Colonic mucosa (tissue), 4 donors: ENCODE measurements around the gene GIPR. TPM values are rescaled to one million over a fixed set of nuclear protein-coding genes. Genes with fewer than 3 reads are reported as not detected.
A peak's percentile ranks its signal among the peaks of the same experiment; 100 is the strongest.
"Not testable (repeated sequence)": the region's sequence is repeated elsewhere in the genome, so short reads cannot be mapped to it uniquely, and the experiment has no call there.

Source experiments
- DNase-seq: peaks from one replicate; pipeline ENCODE4 v3.0.0-alpha.2; 2020
- H3K27ac ChIP-seq: fragments of 200-600 bp; one replicate; pipeline ENCODE4 v1.8.0; 2021
- H3K27me3 ChIP-seq: fragments of 200-600 bp; one replicate; pipeline ENCODE4 v1.8.0; 2021
- H3K36me3 ChIP-seq: fragments of 200-600 bp; one replicate; pipeline ENCODE4 v1.8.0; 2021
- H3K4me1 ChIP-seq: fragments of 200-600 bp; one replicate; pipeline ENCODE4 v1.8.0; 2021; ENCODE audit warnings: mild to moderate bottlenecking
- H3K4me3 ChIP-seq: fragments of 200-600 bp; one replicate; pipeline ENCODE4 v1.8.0; 2021
- H3K9ac ChIP-seq, 2 donors: one replicate each; pipeline ENCODE4 v1.7.0; 2013; ENCODE audit warnings: control low read depth in 2 of 2, low read depth in 2 of 2, low read length in 2 of 2
- H3K9me3 ChIP-seq: fragments of 200-600 bp; one replicate; pipeline ENCODE4 v1.8.0; 2021
- CTCF ChIP-seq: fragments of 200-600 bp; IDR thresholded peaks from one replicate; pipeline ENCODE4 v1.8.0; 2022; ENCODE audit warnings: antibody characterized with exemption, mild to moderate bottlenecking
- intact Hi-C: fragments of 100-400 bp; cut with DNase I; formaldehyde crosslinking; loops from one replicate; pipeline ENCODE4 v1.14.1; 2022
- total RNA-seq, 2 donors: library from RNA; stranded (reverse); fragmentation: NEBNext Ultra II Directional in 1 of 2; extraction: Animal tissue kit (Norgen Biotek cat#: 25700) in 1 of 2; gene quantifications; one replicate each; pipeline ENCODE4 v1.2.1, GENCODE V29; 2021
- donor health status: healthy.
- donor health status: DM: no; HTN: no; CAD: no.
- donor health status: DM: no; HTN: no; CAD: no.

The GIPR gene
- total RNA-seq, 2 donors from 2014 or later: 8.3 to 9.5 TPM

GRCh38 chr19:45682117-45682516 is 14.1 kb downstream of the GIPR start:
- H3K4me3 ChIP-seq: no peak overlapping the region
- H3K27ac ChIP-seq: peak overlapping the region; percentile 75
- no peaks in the 10 kb centered on the region for H3K9me3 ChIP-seq
- DNase-seq: no peak
- H3K9ac ChIP-seq: peak overlapping the region in 1 of 2 donors; percentile 74
- H3K27me3 ChIP-seq: peaks cover 12% of the 10 kb centered on the region
- no peaks in the 10 kb centered on the region for H3K36me3 ChIP-seq
- H3K4me1 ChIP-seq: peaks cover 6% of the 10 kb centered on the region
- TF ChIP-seq CTCF: no peak
- intact Hi-C loops: no loop called here

- H3K27ac ChIP-seq: no peak overlapping the region
- no peak for TF ChIP-seq CTCF
- no peak overlapping the region for H3K4me3 ChIP-seq
These were observed 14.9 kb downstream of the GIPR start for GRCh38 chr19:45682908-45683307.

GRCh38 chr19:45685045-45685444 is 17.0 kb downstream of the GIPR start:
- DNase-seq, H3K9me3 ChIP-seq, H3K4me3 ChIP-seq, H3K27ac ChIP-seq, H3K27me3 ChIP-seq, H3K4me1 ChIP-seq, intact Hi-C loops, H3K9ac ChIP-seq, H3K36me3 ChIP-seq: not testable (repeated sequence)

More at GRCh38 chr19:45682908-45683307, 14.9 kb downstream of the GIPR start:
- no peak for DNase-seq
- intact Hi-C loops: no loop called here
- Histone ChIP-seq H3K27me3 (peaks cover 7% of the 10 kb centered on the region), H3K9me3 (no peaks in the 10 kb centered on the region), H3K36me3 (no peaks in the 10 kb centered on the region), H3K4me1 (peaks cover 2% of the 10 kb centered on the region), H3K9ac (no peak overlapping the region)

GRCh38 chr19:45687599-45687998 is 19.6 kb downstream of the GIPR start:
- intact Hi-C loops: no loop called here
- Histone ChIP-seq H3K4me1 (peaks cover 4% of the 10 kb centered on the region), H3K9me3 (no peaks in the 10 kb centered on the region), H3K27me3 (no peaks in the 10 kb centered on the region), H3K27ac (no peak overlapping the region), H3K36me3 (no peaks in the 10 kb centered on the region), H3K4me3 (no peak overlapping the region), H3K9ac (no peak overlapping the region)
- no peak for TF ChIP-seq CTCF
- DNase-seq: no peak

GRCh38 chr19:45691516-45692186 is 23.6 kb downstream of the GIPR start, which contains the start of gene SNRPD2:
TSS of gene SNRPD2 (minus strand) at chr19:45691953. CDS start at chr19:45691888, 65 bp downstream.
- no peak for TF ChIP-seq CTCF
- peak; percentile 94 for DNase-seq
- Histone ChIP-seq H3K9ac (peak within 1 kb of the TSS; percentile 96 to 97), H3K9me3 (no peaks in the 10 kb centered on the region), H3K4me3 (peak within 1 kb of the TSS; percentile 97), H3K36me3 (no peaks in the 10 kb centered on the region), H3K4me1 (peaks cover 4% of the 10 kb centered on the region), H3K27ac (peak within 1 kb of the TSS; percentile 93), H3K27me3 (no peaks in the 10 kb centered on the region)
- intact Hi-C loops: loop anchor here (5.0 kb wide), 1 partner anchor 76 kb away; the partner anchor contains the start of gene SIX5
